Left lung (tissue), 10 donors: Measurements from ENCODE around the gene RAI1. TPM values are rescaled to one million over a fixed set of nuclear protein-coding genes. Genes with fewer than 3 reads are reported as not detected.

Experiments
- ATAC-seq: fragments of 200-7000 bp; cut with Tn5 transposase; one replicate; pipeline ENCODE4 v1.9.1; 2020; ENCODE audit warnings: moderate library complexity
- DNase-seq, 4 donors: peaks; one replicate each; pipeline ENCODE4 v3.0.0-alpha.2; 2013 to 2020
- H3K27ac ChIP-seq, 2 donors: fragments of 200-600 bp; sonication (generic) in 1 of 2; one replicate each; pipeline versions ENCODE4 v1.5.0 to v1.8.0; 2020 to 2021
- H3K27me3 ChIP-seq, 2 donors: fragments of 200-600 bp; sonication (generic) in 1 of 2; one replicate each; pipeline versions ENCODE4 v1.5.0 to v1.8.0; 2020 to 2021
- H3K36me3 ChIP-seq, 2 donors: fragments of 200-600 bp; sonication (generic) in 1 of 2; one replicate each; pipeline versions ENCODE4 v1.5.0 to v1.8.0; 2020 to 2021
- H3K4me1 ChIP-seq, 2 donors: fragments of 200-600 bp; one replicate each; pipeline ENCODE4 v1.8.0; 2021
- H3K4me3 ChIP-seq, 2 donors: fragments of 200-600 bp; sonication (generic) in 1 of 2; one replicate each; pipeline versions ENCODE4 v1.5.0 to v1.8.0; 2020 to 2021; ENCODE audit warnings: mild to moderate bottlenecking in 1 of 2
- H3K9me3 ChIP-seq, 2 donors: fragments of 200-600 bp; sonication (generic) in 1 of 2; one replicate each; pipeline versions ENCODE4 v1.5.0 to v1.8.0; 2020 to 2021
- intact Hi-C, 2 donors: fragments of 100-400 bp; cut with DNase I; formaldehyde crosslinking; loops; one replicate each; pipeline versions ENCODE4 v1.11.2 to v1.14.2; 2022
- microRNA-seq, 2 donors: library from miRNA; unstranded; fragments of <30 nt; microRNA quantifications; one replicate each; pipeline ENCODE4, GENCODE V29; 2019
- polyA plus RNA-seq, 6 donors: library from polyadenylated mRNA; unstranded; fragments of 120-200 nt; gene quantifications; one replicate each; pipeline ENCODE4 v1.2.1, GENCODE V29; 2013; ENCODE audit not compliant: insufficient read length in 6 of 6
- total RNA-seq, 2 donors: library from RNA; stranded (reverse); fragmentation: NEBNext Ultra II Directional; extraction: Animal tissue kit (Norgen Biotek cat#: 25700); gene quantifications; one replicate each; pipeline ENCODE4 v1.2.1, GENCODE V29; 2021
- TF ChIP-seq, protein P1 (sequence below), 2 donors: fragments of 200-600 bp; sonication (generic) in 1 of 2; IDR thresholded peaks; one replicate each; pipeline versions ENCODE4 v1.5.0 to v1.8.0; 2021; ENCODE audit warnings: antibody characterized with exemption in 2 of 2
- donor health status: DM: no; HTN: yes; CAD: no.
- donor health status: DM: no; HTN: no; CAD: no.

The RAI1 gene
- total and polyA plus RNA-seq, 8 donors: 28.8 to 43.8 (median 34.7) TPM

DNA sequence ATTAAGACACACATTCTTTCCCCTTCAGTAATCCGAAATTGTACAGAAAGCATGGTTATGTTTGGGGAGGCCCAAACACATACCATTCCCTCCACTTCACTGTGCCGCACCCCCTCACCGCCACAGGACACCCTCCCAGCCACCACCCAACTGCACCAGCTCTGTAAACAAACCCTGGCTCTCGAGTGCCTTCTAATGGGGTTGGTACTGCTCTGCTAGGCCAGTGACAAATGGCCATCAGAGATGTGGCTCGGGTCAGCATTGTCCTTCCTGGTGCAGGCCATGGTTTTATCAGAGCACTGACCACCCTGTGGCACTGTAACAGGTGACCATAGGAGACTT lies 179.5 kb downstream of the RAI1 start:
- intact Hi-C loops: loop anchor here (5.0 to 10.0 kb wide), 3 partner anchors 46 to 176 kb away; partner anchors contain the start of gene RAI1 (in 1 of the 2)
- Histone ChIP-seq H3K9me3 (no peaks in the 10 kb centered on the region), H3K4me3 (no peak overlapping the region), H3K36me3 (peaks cover 0 to 12% of the 10 kb centered on the region in 2 donors), H3K27me3 (no peaks in the 10 kb centered on the region), H3K27ac (peak overlapping the region; percentile 26 to 30), H3K4me1 (peaks cover 7 to 14% of the 10 kb centered on the region in 2 donors)
- TF ChIP-seq, protein P1, sequence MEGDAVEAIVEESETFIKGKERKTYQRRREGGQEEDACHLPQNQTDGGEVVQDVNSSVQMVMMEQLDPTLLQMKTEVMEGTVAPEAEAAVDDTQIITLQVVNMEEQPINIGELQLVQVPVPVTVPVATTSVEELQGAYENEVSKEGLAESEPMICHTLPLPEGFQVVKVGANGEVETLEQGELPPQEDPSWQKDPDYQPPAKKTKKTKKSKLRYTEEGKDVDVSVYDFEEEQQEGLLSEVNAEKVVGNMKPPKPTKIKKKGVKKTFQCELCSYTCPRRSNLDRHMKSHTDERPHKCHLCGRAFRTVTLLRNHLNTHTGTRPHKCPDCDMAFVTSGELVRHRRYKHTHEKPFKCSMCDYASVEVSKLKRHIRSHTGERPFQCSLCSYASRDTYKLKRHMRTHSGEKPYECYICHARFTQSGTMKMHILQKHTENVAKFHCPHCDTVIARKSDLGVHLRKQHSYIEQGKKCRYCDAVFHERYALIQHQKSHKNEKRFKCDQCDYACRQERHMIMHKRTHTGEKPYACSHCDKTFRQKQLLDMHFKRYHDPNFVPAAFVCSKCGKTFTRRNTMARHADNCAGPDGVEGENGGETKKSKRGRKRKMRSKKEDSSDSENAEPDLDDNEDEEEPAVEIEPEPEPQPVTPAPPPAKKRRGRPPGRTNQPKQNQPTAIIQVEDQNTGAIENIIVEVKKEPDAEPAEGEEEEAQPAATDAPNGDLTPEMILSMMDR (IDR thresholded peaks at IDR 0.05): no peak
- no peak for DNase-seq
- ATAC-seq: peak; percentile 88

Small RNAs within 50 kb of the gene (microRNA-seq; reads per million reads assigned to microRNA genes)
- gene MIR33B: 19.8 to 50.6 reads per million in 2 donors
- 0.84 to 2.6 reads per million in 2 donors for gene MIR6777

Other genes starting within 250 kb of the RAI1 start
- gene MED9, start 204.5 kb upstream of the RAI1 start, total RNA-seq: 10 to 100 TPM; 11.5 to 12.3 TPM
- 10 to 100 TPM; 15.9 to 17.1 (median 16.6) TPM for gene MED9, start 204.5 kb upstream of the RAI1 start, polyA plus RNA-seq
- 10 to 100 TPM; 11.2 to 14.2 TPM for gene RASD1, start 185.1 kb upstream of the RAI1 start, total RNA-seq
- 1 to 10 TPM; 1.4 to 3.3 (median 2.3) TPM for gene RASD1, start 185.1 kb upstream of the RAI1 start, polyA plus RNA-seq
- gene PEMT, start 89.8 kb upstream of the RAI1 start, total RNA-seq: 10 to 100 TPM; 25.2 to 38.7 TPM
- gene PEMT, start 89.8 kb upstream of the RAI1 start, polyA plus RNA-seq: 10 to 100 TPM; 22.3 to 34.3 (median 28.3) TPM
- gene SREBF1, start 155.5 kb downstream of the RAI1 start, total RNA-seq: 100 to 1,000 TPM; 112 to 122 TPM
- 10 to 100 TPM; 27.9 to 62.1 (median 36.9) TPM for gene SREBF1, start 155.5 kb downstream of the RAI1 start, polyA plus RNA-seq